Ammon's horn (tissue), 1 donor: Measurements from ENCODE around the gene TMEM245.

ENCODE experiments used
- DNase-seq: peaks from one replicate; pipeline ENCODE4 v3.0.0-alpha.2; 2016; ENCODE audit warnings: low spot score

The TMEM245 gene

GRCh38 chr9:109022873-109023272, 96.9 kb downstream of the TMEM245 start:
- DNase-seq: no peak

GRCh38 chr9:109020581-109021511, 98.9 kb downstream of the TMEM245 start:
- DNase-seq: no peak

GRCh38 chr9:109020113-109020512, 99.6 kb downstream of the TMEM245 start:
- DNase-seq: no peak

GRCh38 chr9:109019420-109019819, 100.3 kb downstream of the TMEM245 start:
- DNase-seq: no peak

- no peak for DNase-seq
Measured at GRCh38 chr9:109017493-109017892, 102.3 kb downstream of the TMEM245 start.

- no peak for DNase-seq
Measured at GRCh38 chr9:109017061-109017460, 102.7 kb downstream of the TMEM245 start.

- no peak for DNase-seq
Measured at GRCh38 chr9:109016132-109016531, 103.6 kb downstream of the TMEM245 start.

GRCh38 chr9:109014608-109015280, 105.0 kb downstream of the TMEM245 start:
- DNase-seq: no peak

GRCh38 chr9:109013679-109014607, 105.8 kb downstream of the TMEM245 start:
- no peak for DNase-seq

- DNase-seq: peak; percentile 90
Measured at GRCh38 chr9:109012876-109013678, 106.7 kb downstream of the TMEM245 start, which contains the start of gene CTNNAL1. Gene CTNNAL1, minus strand, starts transcription at chr9:109013499. Its CDS starts 57 bp downstream, at chr9:109013442.

- DNase-seq: peak; percentile 73
Measured at GRCh38 chr9:109012009-109012875, 107.5 kb downstream of the TMEM245 start.

GRCh38 chr9:109011231-109011671, 108.5 kb downstream of the TMEM245 start:
- no peak for DNase-seq

- no peak for DNase-seq
Measured at GRCh38 chr9:109010746-109011145, 109.0 kb downstream of the TMEM245 start.

- no peak for DNase-seq
Measured at GRCh38 chr9:109005678-109006077, 114.1 kb downstream of the TMEM245 start.

- no peak for DNase-seq
Measured at GRCh38 chr9:109003116-109003515, 116.6 kb downstream of the TMEM245 start.

- DNase-seq: no peak
Measured at GRCh38 chr9:109002141-109002540, 117.6 kb downstream of the TMEM245 start.

- no peak for DNase-seq
Measured at GRCh38 chr9:109001275-109001676, 118.5 kb downstream of the TMEM245 start.

- no peak for DNase-seq
Measured at GRCh38 chr9:108997112-108997511, 122.6 kb downstream of the TMEM245 start.

- DNase-seq: no peak
Measured at GRCh38 chr9:108996643-108997042, 123.1 kb downstream of the TMEM245 start.

- DNase-seq: no peak
Measured at GRCh38 chr9:108994695-108995094, 125.1 kb downstream of the TMEM245 start.
